Uterus (tissue), 2 donors: ENCODE measurements around the gene AMPD2.

Source experiments
- POLR2A ChIP-seq, 2 donors: fragments of 450-650 bp; IDR thresholded peaks; one replicate each; pipeline ENCODE4 v1.6.1; 2016; ENCODE audit warnings: antibody characterized with exemption in 2 of 2, mild to moderate bottlenecking in 1 of 2, moderate library complexity in 1 of 2
- TF ChIP-seq, protein P1 (sequence below), 4 experiments: fragments of 200-600 bp in 2 of 4; fragments of 450-650 bp in 2 of 4; sonication (generic) in 2 of 4; IDR thresholded peaks; one replicate each; pipeline ENCODE4 v1.5.1; 2016 to 2019; ENCODE audit warnings: antibody characterized with exemption in 4 of 4, mild to moderate bottlenecking in 2 of 4, moderate library complexity in 1 of 4

DNA sequence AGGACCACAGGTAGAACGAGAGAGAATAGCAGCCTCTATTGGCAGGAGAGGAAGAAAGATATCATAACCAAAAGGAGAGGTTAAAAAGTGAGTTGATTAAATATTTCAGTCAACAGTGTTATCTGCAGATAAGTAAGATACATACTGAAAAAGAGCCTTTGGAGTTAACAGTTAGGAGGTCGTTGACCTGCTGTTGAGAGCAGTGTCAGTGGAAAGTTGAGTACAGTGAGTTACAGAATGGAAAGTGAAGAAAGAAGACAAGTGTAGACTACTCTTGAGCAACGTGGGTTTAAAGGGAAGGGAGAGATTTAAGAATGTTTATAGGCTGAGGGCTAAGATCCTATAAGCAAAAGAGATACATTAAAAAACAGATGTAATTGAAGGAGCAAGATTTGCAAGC lies 30.5 kb upstream of the AMPD2 start:
- TF ChIP-seq, protein P1, sequence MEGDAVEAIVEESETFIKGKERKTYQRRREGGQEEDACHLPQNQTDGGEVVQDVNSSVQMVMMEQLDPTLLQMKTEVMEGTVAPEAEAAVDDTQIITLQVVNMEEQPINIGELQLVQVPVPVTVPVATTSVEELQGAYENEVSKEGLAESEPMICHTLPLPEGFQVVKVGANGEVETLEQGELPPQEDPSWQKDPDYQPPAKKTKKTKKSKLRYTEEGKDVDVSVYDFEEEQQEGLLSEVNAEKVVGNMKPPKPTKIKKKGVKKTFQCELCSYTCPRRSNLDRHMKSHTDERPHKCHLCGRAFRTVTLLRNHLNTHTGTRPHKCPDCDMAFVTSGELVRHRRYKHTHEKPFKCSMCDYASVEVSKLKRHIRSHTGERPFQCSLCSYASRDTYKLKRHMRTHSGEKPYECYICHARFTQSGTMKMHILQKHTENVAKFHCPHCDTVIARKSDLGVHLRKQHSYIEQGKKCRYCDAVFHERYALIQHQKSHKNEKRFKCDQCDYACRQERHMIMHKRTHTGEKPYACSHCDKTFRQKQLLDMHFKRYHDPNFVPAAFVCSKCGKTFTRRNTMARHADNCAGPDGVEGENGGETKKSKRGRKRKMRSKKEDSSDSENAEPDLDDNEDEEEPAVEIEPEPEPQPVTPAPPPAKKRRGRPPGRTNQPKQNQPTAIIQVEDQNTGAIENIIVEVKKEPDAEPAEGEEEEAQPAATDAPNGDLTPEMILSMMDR (IDR thresholded peaks at IDR 0.05), result no peak
- no peak for TF ChIP-seq POLR2A (IDR thresholded peaks at IDR 0.05)
